Measurements from ENCODE around the gene MRPL51. TPM values are rescaled to one million over a fixed set of nuclear protein-coding genes. Genes with fewer than 3 reads are reported as not detected.

MRPL51 gene
- total RNA-seq, 3 donors from 2014 or later (not counting 1 experiment from before 2014, with no cell fraction given), result 32.8 to 48.3 (median 45.4) TPM

- TF ChIP-seq CTCF (IDR thresholded peaks at IDR 0.05), result no peak
- intact Hi-C loops (cut with micrococcal nuclease), result no loop called here
- H3K27me3 Mint-ChIP-seq (ENCODE audit: low read depth in 2 of 2), result no peaks in the 10 kb centered on the region
Observed at GRCh38 chr12:6458281-6459003, 34.6 kb downstream of the MRPL51 start.

DNA sequence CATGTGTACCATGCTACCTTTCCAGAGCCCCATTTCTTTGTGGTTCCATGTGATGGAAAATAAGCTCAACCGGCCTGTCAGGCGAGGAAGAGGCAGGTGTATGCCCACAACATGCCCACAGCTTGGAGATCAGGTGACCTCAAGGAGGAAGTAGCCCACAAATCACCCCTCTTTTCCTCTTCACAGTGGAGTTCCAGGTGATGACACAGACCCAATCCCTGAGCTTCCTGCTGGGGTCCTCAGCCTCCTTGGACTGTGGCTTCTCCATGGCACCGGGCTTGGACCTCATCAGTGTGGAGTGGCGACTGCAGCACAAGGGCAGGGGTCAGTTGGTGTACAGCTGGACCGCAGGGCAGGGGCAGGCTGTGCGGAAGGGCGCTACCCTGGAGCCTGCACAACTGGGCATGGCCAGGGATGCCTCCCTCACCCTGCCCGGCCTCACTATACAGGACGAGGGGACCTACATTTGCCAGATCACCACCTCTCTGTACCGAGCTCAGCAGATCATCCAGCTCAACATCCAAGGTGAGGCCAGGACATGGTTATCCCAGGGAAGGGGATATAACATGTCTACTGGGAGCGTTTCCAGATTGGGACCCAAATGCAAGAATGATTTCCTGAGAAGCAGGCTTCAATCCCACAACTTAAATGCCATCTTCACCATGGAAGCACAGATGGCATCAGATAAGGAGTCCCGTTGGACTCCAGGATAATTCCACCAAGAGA lies 35.7 kb downstream of the MRPL51 start:
- peaks cover 61% of the 10 kb centered on the region for H3K36me3 ChIP-seq (ENCODE audit: control insufficient read depth, insufficient read depth, low read length)
- WGBS (ENCODE audit: insufficient coverage), result 81% methylated on average over 12 of the region's 12 CpGs
- H3K9me3 ChIP-seq (ENCODE audit: control insufficient read depth, insufficient read depth, low read length), result no peaks in the 10 kb centered on the region
- H3K27me3 Mint-ChIP-seq (ENCODE audit: low read depth in 2 of 2), result no peaks in the 10 kb centered on the region
- H3K27ac ChIP-seq (ENCODE audit: low read length), result no peak overlapping the region
- H3K4me1 ChIP-seq (ENCODE audit: control insufficient read depth, insufficient read depth, low read length), result peaks cover 48% of the 10 kb centered on the region
- intact Hi-C loops (cut with micrococcal nuclease), result no loop called here
- H3K4me3 ChIP-seq (ENCODE audit: low read length), result no peak overlapping the region
- no peaks in the 10 kb centered on the region for H3K9me3 Mint-ChIP-seq
- H3K36me3 Mint-ChIP-seq, result peaks cover 12% of the 10 kb centered on the region
- H3K27ac Mint-ChIP-seq, result peak overlapping the region; percentile 31 to 68
- no peaks in the 10 kb centered on the region for H3K27me3 ChIP-seq (ENCODE audit: control insufficient read depth, insufficient read depth, low read length)
- peaks cover 32 to 58% of the 10 kb centered on the region in 2 donors for H3K4me1 Mint-ChIP-seq
- no peak for ATAC-seq
- DNase-seq, result peak in 1 of 2 donors; percentile 13
- no peak for TF ChIP-seq CTCF (IDR thresholded peaks at IDR 0.05)
- no peak overlapping the region for H3K4me3 Mint-ChIP-seq

More at GRCh38 chr12:6458281-6459003, 34.6 kb downstream of the MRPL51 start:
- H3K4me3 ChIP-seq (ENCODE audit: low read length), result no peak overlapping the region
- no peak for DNase-seq
- Mint-ChIP-seq H3K27ac (peak overlapping the region; percentile 70 to 95), H3K4me1 (peaks cover 31 to 58% of the 10 kb centered on the region in 2 donors), H3K36me3 (peaks cover 12% of the 10 kb centered on the region), H3K4me3 (no peak overlapping the region), H3K9me3 (no peaks in the 10 kb centered on the region)
- H3K27me3 ChIP-seq (ENCODE audit: control insufficient read depth, insufficient read depth, low read length), result no peaks in the 10 kb centered on the region
- 95% methylated on average over 14 of the region's 14 CpGs for WGBS (ENCODE audit: insufficient coverage)
- H3K4me1 ChIP-seq (ENCODE audit: control insufficient read depth, insufficient read depth, low read length), result peaks cover 48% of the 10 kb centered on the region
- peaks cover 65% of the 10 kb centered on the region for H3K36me3 ChIP-seq (ENCODE audit: control insufficient read depth, insufficient read depth, low read length)
- ATAC-seq, result no peak
- H3K9me3 ChIP-seq (ENCODE audit: control insufficient read depth, insufficient read depth, low read length), result no peaks in the 10 kb centered on the region
- H3K27ac ChIP-seq (ENCODE audit: low read length), result no peak overlapping the region

GRCh38 chr12:6452944-6453630 lies 40.0 kb downstream of the MRPL51 start:
- DNase-seq (peak in 1 of 2 donors; percentile 55), ATAC-seq (no peak)
- H3K36me3 ChIP-seq (ENCODE audit: control insufficient read depth, insufficient read depth, low read length), result peaks cover 36% of the 10 kb centered on the region
- peak overlapping the region; percentile 89 for H3K4me3 ChIP-seq (ENCODE audit: low read length)
- Mint-ChIP-seq H3K27me3 (ENCODE audit: low read depth in 2 of 2) (no peaks in the 10 kb centered on the region), H3K9me3 (no peaks in the 10 kb centered on the region), H3K4me1 (peaks cover 33 to 46% of the 10 kb centered on the region in 2 donors), H3K36me3 (no peaks in the 10 kb centered on the region), H3K27ac (peak overlapping the region; percentile 100), H3K4me3 (peak overlapping the region; percentile 100)
- H3K4me1 ChIP-seq (ENCODE audit: control insufficient read depth, insufficient read depth, low read length), result peaks cover 43% of the 10 kb centered on the region
- no peaks in the 10 kb centered on the region for H3K9me3 ChIP-seq (ENCODE audit: control insufficient read depth, insufficient read depth, low read length)
- intact Hi-C loops (cut with micrococcal nuclease), result loop anchor here (1.0 to 5.0 kb wide), 3 partner anchors 9 to 39 kb away; partner anchors contain the start of genes MRPL51, NCAPD2 and VAMP1
- H3K27me3 ChIP-seq (ENCODE audit: control insufficient read depth, insufficient read depth, low read length), result no peaks in the 10 kb centered on the region
- 41% methylated on average over 17 of the region's 17 CpGs for WGBS (ENCODE audit: insufficient coverage)
- H3K27ac ChIP-seq (ENCODE audit: low read length), result peak overlapping the region; percentile 98
- no peak for TF ChIP-seq CTCF (IDR thresholded peaks at IDR 0.05)
